SK-N-DZ (cell line): ENCODE data around the gene EVPL. TPM values are rescaled to one million over a fixed set of nuclear protein-coding genes. Genes with fewer than 3 reads are reported as not detected.
A peak's percentile ranks its signal among the peaks of the same experiment; 100 is the strongest.
"Not testable (repeated sequence)": the region's sequence is repeated elsewhere in the genome, so short reads cannot be mapped to it uniquely, and the experiment has no call there.

Source experiments
- DNase-seq: peaks from one replicate; pipeline ENCODE4 v3.0.0-alpha.2; 2015; ENCODE audit warnings: low spot score
- polyA plus RNA-seq, 2 experiments: library from polyadenylated mRNA; depleted of rRNA; stranded (reverse); fragments of >200 nt; gene quantifications; 2 replicates each; pipeline ENCODE4 v1.2.3, GENCODE V29; 2014

Gene EVPL
- 0.95 and 1.2 TPM in 2 replicates for polyA plus RNA-seq (2014; cell fraction: cytosol; rRNA removed)
- 2.9 and 3.9 TPM in 2 replicates for polyA plus RNA-seq (2014; cell fraction: nucleus; rRNA removed)

DNA sequence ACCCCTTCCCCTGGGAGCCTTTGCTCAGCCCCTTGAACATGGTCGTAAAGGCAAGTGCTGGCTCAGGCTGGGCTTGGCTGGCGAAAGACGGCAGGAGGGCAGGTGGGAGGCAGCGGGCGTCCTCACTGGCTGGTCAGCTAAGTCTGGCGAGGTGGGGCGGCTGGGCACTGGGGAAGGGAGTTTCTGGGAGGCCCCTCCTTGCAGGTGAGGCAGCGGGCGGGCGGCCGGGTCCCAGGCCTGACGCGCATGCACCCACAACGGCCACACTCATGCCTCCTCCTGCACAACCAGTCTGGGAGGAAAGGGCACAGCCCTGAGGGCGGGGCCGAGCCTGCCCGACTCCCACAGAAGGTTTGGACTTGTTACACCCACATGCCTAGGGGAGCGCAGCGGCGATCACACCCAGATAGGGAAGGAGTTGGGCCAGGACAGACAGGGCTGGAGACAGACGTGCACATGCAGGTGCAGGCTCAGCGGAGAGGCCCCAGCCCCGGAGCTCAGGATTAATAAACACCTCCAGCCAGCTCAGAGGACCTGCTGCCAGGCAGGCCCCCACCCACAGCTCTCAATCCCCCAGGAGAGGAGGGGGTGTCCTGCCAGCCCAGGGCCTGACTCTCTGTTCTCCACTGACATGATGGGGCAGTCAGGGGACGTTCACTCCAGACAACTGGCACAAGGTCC is at the start of gene EVPL:
TSS of gene EVPL (minus strand) at position 148 of the 681 bp plus-strand sequence. CDS start at position 40, 108 bp downstream.
- DNase-seq = no peak

DNA sequence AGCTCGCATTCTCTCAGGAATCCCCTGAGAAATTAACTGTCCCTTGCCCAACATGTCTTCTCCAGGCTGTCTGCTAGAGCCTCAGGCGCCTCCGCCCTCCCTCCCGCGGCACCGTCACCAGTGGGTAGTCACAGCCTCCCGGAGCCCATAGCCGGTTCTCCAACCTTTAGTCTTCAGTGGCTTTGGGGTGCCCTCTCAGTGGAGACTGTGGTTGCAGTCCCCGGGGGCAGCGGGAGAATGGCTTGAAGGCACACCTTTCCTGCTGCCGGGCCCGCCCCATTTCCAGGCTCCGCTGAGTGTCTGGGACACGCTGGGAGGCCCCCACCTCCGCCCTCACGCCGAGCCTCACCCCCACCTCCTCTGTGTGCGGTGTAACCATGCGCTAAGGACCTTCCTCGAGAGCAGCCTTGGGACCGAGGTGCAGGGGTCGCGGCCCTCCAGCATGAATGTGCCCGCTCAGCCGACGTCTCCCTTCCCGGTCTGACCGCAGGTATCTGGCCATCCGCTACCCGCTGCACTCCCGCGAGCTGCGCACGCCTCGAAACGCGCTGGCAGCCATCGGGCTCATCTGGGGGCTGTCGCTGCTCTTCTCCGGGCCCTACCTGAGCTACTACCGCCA is 49.1 kb upstream of the EVPL start:
- DNase-seq = no peak

- DNase-seq = peak; percentile 46
Observed at GRCh38 chr17:76075364-76076145, 48.4 kb upstream of the EVPL start.

GRCh38 chr17:76074390-76075363 is 47.6 kb upstream of the EVPL start, which contains the start of gene GALR2:
TSS of gene GALR2 (plus strand) at chr17:76074781. CDS start at chr17:76074884, 103 bp downstream.
- DNase-seq = no peak

DNA sequence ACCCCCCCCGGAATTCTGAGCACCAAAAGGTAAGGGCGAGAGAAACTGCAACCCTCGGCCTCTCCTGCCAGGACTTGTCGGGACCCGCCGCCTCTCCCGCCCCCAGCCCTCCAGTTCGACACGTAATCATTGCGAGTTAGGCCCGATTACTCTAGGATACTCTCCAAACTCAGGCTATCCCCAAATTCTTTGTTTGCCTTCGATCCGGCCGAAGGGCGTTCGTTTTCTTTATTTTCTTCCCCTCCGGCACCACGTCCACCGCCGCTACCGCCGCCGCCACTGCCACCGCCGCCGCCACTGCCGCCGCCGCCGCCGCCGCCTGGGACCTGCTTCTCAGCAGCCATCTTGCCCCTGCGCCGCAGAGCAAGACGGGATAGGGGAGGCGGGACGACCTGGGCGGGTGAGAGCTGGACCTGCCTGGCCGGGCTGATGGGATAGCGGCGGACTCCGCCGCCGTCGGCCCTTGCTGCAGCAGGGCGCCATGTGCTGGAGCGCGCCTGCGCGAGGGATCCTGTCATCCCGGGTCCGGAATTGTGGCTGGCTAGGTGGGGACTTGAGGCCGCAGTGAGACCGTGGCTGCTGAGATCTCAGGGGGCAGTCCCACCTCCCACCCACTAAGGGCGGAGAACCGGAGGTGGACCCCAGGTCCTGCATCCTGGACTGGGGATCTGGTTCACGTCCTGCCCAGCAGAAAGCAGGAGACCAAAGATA is 45.2 kb upstream of the EVPL start, which contains the start of gene SRP68:
TSS of gene SRP68 (minus strand) at position 370 of the 711 bp plus-strand sequence. CDS start at position 344, 26 bp downstream.
- DNase-seq = peak; percentile 96

- no peak for DNase-seq
Observed at GRCh38 chr17:76071531-76072147, 44.5 kb upstream of the EVPL start.

DNA sequence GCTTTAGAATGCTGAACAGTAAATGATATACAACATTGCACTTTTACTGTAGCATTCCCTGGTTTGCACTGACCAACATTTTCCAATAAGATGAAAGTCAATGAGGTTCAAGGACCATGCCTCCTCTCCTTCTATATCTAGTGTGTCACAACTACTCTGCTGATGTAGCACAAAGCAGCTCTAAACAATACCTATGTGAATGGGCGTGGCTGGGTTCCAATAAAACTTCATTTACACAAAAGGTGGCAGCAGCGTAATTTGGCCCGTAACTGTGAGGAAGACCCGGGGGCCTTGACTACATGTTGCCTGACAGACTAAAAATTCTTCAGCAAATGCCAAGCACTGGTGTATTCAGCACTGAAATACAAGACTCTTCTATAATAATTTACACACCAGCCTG is 38.7 kb upstream of the EVPL start:
- no peak for DNase-seq

DNA sequence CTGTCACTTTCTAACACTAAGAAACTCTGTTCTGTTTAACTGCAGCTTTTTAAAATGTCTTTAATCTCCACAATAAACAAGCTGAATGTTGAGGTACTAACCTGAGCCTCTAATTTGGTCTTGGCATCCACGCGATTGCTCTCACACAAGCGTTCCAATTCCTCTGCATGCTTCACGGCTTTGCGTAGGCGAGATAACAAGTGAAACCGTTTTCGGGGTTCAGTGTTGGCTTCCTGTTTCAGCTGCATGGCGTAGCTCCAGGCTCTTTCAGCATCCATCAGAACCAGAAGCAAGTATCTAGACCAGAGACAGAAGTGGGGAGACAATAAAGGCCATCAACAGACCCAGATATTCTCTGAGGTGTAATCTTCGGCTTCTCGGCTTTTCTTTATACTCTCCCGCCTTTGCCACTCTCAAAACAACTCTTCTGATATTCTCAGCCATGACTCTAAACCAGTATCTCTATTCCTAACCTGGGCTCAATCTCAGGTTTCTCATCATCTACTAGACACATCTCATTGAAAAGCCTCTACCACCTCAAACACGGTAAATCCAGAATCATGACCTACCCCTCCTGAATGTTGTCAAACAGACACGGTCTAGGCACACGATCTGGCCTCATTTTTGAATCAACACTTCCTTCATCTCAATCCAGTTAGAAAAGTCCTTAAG is 36.9 kb upstream of the EVPL start:
- no peak for DNase-seq

DNA sequence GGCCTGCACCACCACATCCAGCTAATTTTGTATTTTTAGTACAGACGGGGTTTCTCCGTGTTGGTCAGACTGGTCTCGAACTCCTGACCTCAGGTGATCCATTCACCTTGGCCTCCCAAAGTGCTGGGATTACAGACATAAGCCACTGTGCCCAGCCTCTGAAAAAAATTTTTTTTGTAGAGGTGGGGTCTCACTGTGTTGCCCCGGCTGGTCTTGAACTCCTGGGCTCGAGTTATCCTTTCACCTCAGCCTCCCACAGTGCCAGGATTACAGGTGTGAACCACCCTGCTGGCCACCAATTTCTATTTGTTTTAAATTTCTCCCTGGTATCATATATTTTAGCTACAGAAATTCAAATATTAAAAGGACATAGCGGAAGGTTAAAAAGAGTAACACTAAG is 31.2 kb upstream of the EVPL start:
- not testable (repeated sequence) for DNase-seq

GRCh38 chr17:76056882-76057281 is 29.8 kb upstream of the EVPL start:
- no peak for DNase-seq

- DNase-seq = no peak
Observed at GRCh38 chr17:76054112-76054476, 27.0 kb upstream of the EVPL start.

DNA sequence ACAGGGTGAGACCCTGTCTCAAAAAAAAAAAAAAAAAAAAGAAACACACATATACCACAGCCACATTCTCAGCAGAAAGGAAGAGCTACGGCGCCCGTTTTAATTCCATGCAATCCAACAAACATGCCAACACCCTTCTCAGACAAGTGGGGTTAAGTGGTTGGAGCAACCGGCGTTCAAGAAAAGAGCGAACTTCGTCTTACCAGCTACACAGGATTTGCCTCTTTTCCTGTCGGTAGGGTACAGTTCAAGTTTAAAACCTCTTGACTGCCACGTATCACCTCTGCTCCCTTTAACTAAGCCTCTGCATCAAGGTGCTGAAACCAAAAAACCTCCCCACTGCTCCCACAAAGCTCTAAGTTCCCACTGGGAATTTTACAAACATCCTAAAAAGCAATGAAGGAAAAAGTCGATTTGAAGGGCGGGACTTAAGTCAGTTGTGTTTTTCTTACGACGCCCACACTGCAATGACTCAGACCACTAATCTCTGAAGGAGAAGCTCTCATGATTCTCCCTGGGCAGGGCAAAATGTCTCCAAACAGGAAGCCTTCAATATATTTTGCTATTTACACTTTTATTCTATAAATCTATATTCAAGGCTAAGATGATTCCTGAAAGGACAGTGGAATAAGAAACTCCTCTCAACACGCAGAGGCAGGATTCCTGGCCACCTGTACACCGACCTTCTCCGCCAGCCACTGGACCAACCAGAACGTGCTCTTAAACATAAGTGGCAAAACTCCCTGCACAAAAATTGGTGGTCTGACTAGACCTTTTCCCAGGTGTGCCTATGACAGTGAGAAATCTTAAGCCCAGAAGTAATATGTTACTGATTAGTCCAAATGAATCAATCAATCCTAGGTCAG is 26.4 kb upstream of the EVPL start:
- DNase-seq = no peak

DNA sequence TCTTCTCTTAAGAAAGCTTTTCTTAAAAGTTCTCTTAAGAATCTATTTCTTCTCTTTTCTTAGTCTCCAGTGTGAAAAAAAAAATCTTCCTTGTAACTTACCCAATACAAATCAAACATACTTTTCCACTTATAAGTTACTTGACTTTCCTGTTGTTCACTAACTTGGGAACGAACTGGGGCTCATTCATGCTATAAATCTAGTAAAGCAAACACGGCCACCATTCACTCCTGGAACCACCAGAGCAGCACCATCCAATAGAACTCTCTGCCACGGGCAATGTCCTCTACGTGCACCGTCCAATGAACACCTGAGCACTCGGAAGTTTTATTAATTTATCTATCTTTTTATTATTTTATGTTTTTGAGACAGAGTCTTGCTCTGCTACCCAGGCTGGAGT is 24.5 kb upstream of the EVPL start:
- no peak for DNase-seq

DNA sequence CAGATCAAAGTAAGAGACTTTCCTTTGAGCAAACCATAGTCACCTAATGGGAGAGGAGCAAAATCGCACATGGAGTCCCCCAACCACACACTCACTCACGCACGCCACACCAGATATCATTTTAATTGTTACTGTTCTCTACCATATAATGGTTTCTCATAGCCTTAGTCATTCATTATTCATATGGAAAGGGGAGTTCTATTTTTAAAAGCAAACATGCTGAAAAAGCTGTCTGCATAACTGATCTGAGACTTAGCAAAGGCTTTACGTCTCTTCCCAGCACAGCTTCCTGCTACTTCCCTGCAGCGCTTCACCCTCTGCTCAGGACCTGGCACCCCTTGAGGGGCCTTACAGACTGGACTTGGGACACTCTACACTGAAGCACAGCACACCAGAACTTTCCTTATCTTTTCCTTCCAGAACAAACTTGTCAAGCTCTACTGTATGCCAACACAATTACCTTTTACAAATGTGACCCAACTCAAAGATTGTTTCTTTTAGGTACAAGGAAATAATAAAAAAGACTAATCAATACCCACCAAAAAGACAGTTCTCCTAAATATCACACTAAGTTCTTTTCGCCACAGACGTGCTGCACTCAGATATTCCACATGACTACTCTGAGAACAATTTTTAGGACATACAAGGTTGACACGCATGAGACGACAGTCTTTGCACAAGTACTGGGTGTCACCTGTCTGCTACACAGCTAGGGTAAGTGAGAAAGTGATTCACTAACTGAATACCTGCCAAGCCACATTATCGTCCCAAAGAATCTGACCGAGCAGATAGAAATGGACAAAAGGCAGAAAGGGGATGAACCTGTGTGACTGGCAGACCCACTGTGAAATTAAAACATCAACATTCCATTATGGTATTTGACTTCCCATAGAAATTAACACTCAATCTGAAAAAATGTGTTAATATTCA is 23.7 kb upstream of the EVPL start:
- no peak for DNase-seq

GRCh38 chr17:76049836-76050537 is 22.9 kb upstream of the EVPL start:
- DNase-seq = no peak

GRCh38 chr17:76049239-76049638 is 22.1 kb upstream of the EVPL start:
- DNase-seq = no peak

- DNase-seq = no peak
Observed at GRCh38 chr17:76048711-76049110, 21.6 kb upstream of the EVPL start.
